Measurements from ENCODE around the gene B4GAT1. TPM values are rescaled to one million over a fixed set of nuclear protein-coding genes. Genes with fewer than 3 reads are reported as not detected.

The B4GAT1 gene
- total and polyA plus RNA-seq, 2 of the 13 experiments (the other 11 are each of a cell fraction or from before 2014, with no cell fraction given), result 40.4 to 109 TPM

- TF ChIP-seq DPF2 (CRISPR knock-in tag; IDR thresholded peaks at IDR 0.05; ENCODE audit: borderline replicate concordance, low read depth), result 0 out of 2 replicates have a peak, but pooled peaks have one; percentile 41
- no peak; the same call in 1 of the 2 replicates for TF ChIP-seq ZBTB14 (CRISPR knock-in tag; IDR thresholded peaks at IDR 0.05)
- no peak for TF ChIP-seq ZNF431 (CRISPR knock-in tag; IDR thresholded peaks at IDR 0.05; ENCODE audit: borderline replicate concordance, low read depth)
- TF ChIP-seq STAG1 (CRISPR knock-in tag; IDR thresholded peaks at IDR 0.05), result no peak
- TF ChIP-seq ZNF382 (CRISPR knock-in tag; IDR thresholded peaks at IDR 0.05; ENCODE audit: borderline replicate concordance), result no peak
- TF ChIP-seq ZMYM4 (CRISPR knock-in tag; IDR thresholded peaks at IDR 0.05), result peak; percentile 82
- peak; percentile 31; the same call in 1 of the 2 replicates for TF ChIP-seq KAT7 (CRISPR knock-in tag; IDR thresholded peaks at IDR 0.05; ENCODE audit: borderline replicate concordance)
- TF ChIP-seq RXRB (CRISPR knock-in tag; IDR thresholded peaks at IDR 0.05; ENCODE audit: borderline replicate concordance), result no peak
- TF ChIP-seq FOXO1 (CRISPR knock-in tag; IDR thresholded peaks at IDR 0.05), result 0 out of 2 replicates have a peak, but pooled peaks have one; percentile 30
- no peak for TF ChIP-seq REL (CRISPR knock-in tag; conservative IDR thresholded peaks at IDR 0.05)
- TF ChIP-seq NFE2L1 (CRISPR knock-in tag; IDR thresholded peaks at IDR 0.05; ENCODE audit: borderline replicate concordance), result no peak
- no peak for TF ChIP-seq NFE2 (CRISPR knock-in tag; IDR thresholded peaks at IDR 0.05)
- no peak for TF ChIP-seq ZNF232 (CRISPR knock-in tag; IDR thresholded peaks at IDR 0.05; ENCODE audit: borderline replicate concordance)
- no peak for TF ChIP-seq ZNF280D (CRISPR knock-in tag; IDR thresholded peaks at IDR 0.05)
- TF ChIP-seq JDP2 (CRISPR knock-in tag; IDR thresholded peaks at IDR 0.05; ENCODE audit: borderline replicate concordance), result no peak
- TF ChIP-seq MBD4 (IDR thresholded peaks at IDR 0.05; ENCODE audit: borderline replicate concordance, low read length), result no peak
- TF ChIP-seq PHB2 (IDR thresholded peaks at IDR 0.05; ENCODE audit: partially characterized antibody), result no peak
- 0 out of 2 replicates have a peak, but pooled peaks have one; percentile 37 for TF ChIP-seq ARNTL (CRISPR knock-in tag; IDR thresholded peaks at IDR 0.05)
- TF ChIP-seq ZNF24 (IDR thresholded peaks at IDR 0.05), result no peak
- peak; percentile 100 for TF ChIP-seq SAP130 (CRISPR knock-in tag; IDR thresholded peaks at IDR 0.05; ENCODE audit: low read depth)
- TF ChIP-seq CENPT (CRISPR knock-in tag; IDR thresholded peaks at IDR 0.05; ENCODE audit: low read depth), result no peak
- TF ChIP-seq TFDP2 (CRISPR knock-in tag; IDR thresholded peaks at IDR 0.05), result peak; percentile 52
- no peak for TF ChIP-seq ZNF784 (CRISPR knock-in tag; IDR thresholded peaks at IDR 0.05; ENCODE audit: borderline replicate concordance)
- TF ChIP-seq MAF1 (CRISPR knock-in tag; IDR thresholded peaks at IDR 0.05; ENCODE audit: borderline replicate concordance), result no peak
- no peak for TF ChIP-seq HOXA9 (CRISPR knock-in tag; IDR thresholded peaks at IDR 0.05; ENCODE audit: borderline replicate concordance)
Measured at GRCh38 chr11:66344550-66345315, 2.7 kb downstream of the B4GAT1 start, which contains the start of gene BRMS1 (continued).
